GM19351 (cell line): ENCODE data around the gene PACS1.
"Not testable (repeated sequence)": the region's sequence is repeated elsewhere in the genome, so short reads cannot be mapped to it uniquely, and the experiment has no call there.

Experiments
- ATAC-seq: cut with Tn5 transposase; IDR thresholded peaks from one replicate; pipeline ENCODE4 v1.9.1; 2021; ENCODE audit warnings: mild to moderate bottlenecking, moderate library complexity; ENCODE audit not compliant: unreplicated experiment

The PACS1 gene

DNA sequence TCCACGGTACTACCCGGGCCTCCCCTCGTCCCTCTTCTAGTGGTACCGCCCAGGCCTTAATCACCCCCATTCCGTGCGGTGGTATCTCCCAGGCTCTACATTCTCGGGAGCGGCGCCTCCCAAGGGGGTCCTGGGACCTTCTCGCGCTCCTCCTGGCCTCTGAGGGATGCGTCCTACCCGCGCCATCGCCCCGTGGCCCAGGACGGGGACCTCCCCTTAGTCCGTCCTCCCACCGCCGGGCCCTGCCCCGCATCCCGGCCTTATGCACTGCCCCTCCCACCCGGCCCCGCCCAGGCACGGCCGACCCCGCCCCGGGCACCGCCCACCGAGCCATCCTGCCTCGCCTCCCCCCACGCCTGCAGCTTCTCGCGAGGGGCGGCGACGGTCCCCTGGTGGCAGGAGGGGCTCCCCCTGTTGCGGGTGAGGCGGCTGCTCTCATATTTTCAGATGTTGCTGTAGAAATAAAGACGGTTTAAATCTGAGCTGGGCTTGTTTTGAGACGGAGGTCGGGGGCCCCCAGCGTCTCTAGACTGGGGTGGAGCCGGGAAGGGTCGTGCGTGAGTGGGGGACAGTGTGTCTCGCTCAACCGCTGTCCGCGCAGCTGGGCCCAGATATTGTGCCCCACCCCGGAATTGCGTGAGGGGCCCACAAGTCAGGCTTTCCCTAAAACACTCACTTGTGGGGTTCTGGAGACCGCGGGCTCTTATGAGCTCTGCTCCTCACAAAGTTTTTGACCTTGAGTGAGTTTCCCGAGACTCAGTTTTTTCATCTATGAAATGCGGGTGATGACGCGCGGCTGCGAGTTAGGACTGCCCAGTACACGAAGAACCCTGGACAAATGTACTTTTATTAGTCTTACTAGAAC, 197.5 kb downstream of the PACS1 start:
- peak; percentile 52 for ATAC-seq

GRCh38 chr11:66268244-66268951, 198.3 kb downstream of the PACS1 start, which contains the start of gene RAB1B:
RAB1B (plus strand) TSS chr11:66268639; CDS start chr11:66268680, 41 bp downstream.
- peak; percentile 82 for ATAC-seq

DNA sequence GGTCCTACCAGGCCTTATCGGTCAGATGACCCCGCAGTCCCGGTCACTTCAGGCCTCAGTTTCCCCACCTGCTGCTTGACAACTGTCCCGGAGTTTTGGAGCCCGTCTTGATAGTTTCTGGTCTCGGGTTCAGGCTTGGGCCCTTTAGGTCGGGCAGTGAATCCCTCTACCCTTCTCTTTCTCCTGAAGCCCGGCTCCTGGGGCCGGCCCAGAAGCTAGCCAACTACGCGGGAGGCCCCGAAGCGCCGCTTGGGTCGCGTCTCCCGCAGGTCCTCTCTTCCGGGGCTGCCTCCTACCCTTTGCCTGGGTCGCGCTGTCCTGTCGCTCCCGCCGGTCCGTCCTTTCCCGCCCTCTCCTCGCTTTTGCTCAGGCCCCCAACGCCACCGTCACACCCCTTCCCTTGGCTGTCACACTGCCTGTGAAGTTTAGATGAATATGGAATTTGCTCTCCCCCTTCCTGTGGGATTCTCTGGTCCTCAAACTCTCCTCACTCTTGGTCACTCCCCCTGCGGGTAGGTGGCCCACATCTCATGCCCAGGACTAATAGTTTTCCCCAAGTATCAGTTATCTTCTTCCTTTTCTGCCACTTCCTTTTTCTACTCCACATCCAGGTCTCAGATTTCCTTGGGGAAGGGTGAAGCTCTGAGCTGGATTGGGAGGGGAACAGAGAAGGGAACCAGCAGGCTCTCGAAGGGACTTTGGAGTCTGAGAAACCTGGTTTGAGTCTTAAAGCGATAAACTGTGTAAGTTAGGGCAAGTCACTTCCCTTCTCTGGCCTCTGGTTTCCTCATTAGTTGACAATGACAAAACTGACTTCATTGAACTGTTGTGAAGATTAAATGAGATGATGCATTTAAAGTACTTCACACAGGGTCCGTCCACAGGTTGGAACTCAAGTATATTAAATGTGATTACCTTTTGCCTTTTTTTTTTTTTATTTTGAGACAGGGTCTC, 199.2 kb downstream of the PACS1 start:
- no peak for ATAC-seq

- ATAC-seq = no peak
These were observed 201.7 kb downstream of the PACS1 start for GRCh38 chr11:66271816-66272215.

DNA sequence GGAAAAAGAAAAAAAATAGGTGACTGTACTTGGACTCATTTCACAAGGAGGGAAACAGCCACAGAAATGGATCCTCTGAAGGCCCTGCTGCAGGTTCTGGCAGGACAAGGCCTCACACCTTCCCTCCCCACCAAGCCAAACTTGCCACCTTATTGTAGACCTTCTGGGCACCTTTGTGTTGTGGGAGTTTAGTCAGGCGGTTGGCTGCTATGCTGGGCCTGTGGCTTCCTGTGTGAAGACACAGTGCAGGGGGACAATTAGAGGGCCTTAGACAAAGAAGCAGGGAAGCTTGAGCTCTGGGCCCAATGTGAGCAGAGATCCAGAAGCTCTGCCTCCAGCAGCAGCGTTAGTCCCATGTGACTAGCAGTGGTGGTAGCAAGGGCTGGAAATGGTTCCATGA, 202.5 kb downstream of the PACS1 start:
- no peak for ATAC-seq

DNA sequence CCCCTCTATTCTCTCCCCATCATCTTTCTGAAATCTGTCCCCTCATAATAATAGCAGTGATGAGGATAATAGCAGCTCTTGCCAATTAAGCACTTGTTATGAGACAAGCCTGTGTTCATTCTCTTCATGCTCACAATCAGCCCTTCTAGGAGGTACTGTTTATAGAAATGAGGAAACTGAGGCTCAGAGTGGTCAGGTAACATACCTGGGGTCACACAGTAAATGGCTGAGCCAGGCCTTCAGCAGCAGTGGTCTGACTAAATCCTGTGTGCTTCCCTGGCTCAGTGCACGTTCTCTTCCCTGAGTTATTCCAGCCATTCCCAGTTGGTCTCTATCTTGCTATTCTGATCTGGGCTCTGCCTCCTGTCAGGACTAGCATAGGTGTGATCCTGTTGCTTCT, 204.1 kb downstream of the PACS1 start:
- ATAC-seq = no peak

- no peak for ATAC-seq
These were observed 205.3 kb downstream of the PACS1 start for GRCh38 chr11:66275396-66275795.

DNA sequence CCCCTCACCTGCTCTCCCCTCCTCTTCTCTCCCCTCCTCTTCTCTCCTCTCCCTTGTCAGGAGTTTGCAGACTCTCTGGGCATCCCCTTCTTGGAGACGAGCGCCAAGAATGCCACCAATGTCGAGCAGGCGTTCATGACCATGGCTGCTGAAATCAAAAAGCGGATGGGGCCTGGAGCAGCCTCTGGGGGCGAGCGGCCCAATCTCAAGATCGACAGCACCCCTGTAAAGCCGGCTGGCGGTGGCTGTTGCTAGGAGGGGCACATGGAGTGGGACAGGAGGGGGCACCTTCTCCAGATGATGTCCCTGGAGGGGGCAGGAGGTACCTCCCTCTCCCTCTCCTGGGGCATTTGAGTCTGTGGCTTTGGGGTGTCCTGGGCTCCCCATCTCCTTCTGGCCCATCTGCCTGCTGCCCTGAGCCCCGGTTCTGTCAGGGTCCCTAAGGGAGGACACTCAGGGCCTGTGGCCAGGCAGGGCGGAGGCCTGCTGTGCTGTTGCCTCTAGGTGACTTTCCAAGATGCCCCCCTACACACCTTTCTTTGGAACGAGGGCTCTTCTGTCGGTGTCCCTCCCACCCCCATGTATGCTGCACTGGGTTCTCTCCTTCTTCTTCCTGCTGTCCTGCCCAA, 206.0 kb downstream of the PACS1 start:
- no peak for ATAC-seq

DNA sequence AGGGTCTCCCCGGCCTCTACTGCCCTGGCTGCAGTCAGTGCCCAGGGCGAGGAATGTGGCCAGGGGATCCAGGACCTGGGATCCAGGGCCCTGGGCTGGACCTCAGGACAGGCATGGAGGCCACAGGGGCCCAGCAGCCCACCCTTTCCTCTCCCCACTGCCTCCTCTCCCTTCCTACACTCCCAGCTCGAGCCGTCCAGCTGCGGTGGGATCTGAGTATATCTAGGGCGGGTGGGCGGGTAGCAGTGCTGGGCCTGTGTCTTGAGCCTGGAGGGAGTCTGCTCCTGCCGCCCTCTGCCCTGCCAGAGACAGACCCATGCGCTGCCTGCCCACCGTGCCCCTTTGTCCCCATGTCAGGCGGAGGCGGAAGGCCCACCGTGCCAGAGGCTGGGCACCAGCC, 206.5 kb downstream of the PACS1 start:
- ATAC-seq = not testable (repeated sequence)

GRCh38 chr11:66277064-66277463, 207.0 kb downstream of the PACS1 start:
- not testable (repeated sequence) for ATAC-seq

GRCh38 chr11:66277471-66278362, 207.6 kb downstream of the PACS1 start, which contains the start of gene CNIH2:
CNIH2 (plus strand) TSS chr11:66278175; CDS start chr11:66278457, 282 bp downstream.
- no peak for ATAC-seq

DNA sequence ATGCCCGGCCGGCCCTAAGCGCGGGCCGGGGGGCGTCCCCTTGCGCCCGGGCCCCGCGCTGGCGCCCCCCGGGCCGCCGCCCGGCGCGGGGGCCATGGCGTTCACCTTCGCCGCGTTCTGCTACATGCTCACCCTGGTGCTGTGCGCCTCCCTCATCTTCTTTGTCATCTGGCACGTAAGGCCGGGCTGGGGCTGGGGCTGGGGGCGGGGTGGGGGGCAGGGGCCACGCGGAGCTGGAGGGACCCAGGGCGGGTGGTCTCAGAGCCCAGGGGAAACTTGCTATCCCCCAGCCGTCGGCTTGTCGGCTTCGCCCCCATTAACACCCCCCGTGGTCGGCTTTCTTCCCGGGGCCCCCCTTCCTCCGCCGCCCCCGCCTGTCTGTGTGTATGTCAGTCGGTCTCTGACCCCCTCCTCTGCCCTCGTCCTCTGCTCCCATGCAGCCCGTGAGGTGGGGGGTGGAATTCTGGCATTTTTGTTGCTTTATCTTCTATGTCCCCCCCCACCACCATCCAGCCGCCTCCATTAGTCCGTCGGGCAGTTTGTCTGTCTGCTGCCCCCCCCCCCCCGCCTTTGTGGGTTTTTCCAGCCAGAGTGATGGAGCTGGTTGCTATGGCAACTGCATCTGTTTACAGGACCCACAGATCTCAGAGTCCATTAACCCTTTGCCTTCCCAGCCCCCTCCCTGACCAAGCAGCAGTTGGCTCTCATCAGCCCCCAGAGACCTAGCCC, 208.5 kb downstream of the PACS1 start:
- no peak for ATAC-seq

DNA sequence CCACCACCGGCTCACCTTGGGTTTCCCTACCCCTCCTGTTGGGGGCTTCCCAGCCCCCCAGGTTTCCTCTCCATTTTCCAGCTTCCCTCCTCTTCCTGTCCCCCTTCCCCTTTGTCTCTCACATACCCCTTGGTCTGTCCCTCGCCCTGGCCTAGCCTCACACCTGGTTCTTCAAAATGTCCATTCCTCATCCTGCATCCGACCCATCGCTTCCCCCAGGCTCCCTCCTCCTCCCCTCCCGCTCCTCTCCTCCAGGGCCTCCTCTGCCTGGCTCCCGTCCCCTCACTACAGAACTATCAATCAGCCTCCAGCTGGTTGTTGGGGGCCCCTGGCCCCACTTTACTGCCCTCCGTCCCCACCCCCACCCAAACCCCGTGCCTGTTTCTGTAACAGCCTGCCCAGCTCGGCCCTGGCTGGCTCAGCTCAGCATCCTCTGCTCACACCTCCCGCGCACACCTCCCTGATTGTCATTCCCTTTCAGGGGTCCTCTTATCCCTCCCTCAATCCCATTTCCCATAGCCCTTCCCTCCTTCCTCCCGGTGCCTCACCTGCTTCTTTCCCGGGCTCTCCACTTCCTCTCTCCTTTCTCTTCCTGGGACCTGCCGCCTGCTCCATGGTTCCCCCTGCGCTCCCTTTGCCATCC, 209.1 kb downstream of the PACS1 start:
- no peak for ATAC-seq

- ATAC-seq = no peak
These were observed 210.4 kb downstream of the PACS1 start for GRCh38 chr11:66280428-66280827.

GRCh38 chr11:66281001-66281400, 210.9 kb downstream of the PACS1 start:
- ATAC-seq = no peak

DNA sequence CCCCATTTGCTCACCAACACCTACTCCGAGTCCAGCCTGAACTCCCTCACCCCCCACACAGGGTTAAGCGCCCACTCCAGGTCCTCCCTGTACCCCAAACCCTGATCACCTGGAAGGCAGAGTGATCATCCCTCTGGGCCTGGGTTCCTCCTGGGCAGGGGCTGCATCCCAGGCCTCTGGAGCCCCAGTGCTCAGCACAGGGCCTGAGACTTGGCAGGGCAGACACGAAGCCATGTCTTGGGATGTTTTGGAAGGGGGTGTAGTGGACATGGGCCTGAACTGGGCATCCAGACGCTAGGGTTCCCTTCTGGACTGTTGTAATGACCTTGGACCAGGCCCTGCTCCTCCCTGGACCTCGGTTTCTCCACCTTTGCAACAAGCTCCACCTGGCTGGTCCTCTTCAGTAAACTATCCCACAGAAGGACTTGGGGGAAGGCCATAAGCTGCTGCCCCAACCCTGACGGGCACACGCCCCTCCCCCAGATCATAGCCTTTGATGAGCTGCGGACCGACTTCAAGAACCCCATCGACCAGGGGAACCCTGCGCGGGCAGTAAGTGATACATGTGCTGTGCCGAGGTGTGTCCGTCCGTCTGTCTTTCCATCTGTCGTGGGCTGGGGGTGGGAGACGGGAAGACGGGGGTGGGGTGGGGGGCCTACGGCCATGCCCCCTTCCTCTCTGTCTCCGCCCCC, 211.8 kb downstream of the PACS1 start:
- ATAC-seq = no peak
